Loucy (cell line): ENCODE data around the gene DTNBP1.

Experiments
- CTCF ChIP-seq: fragments of 200-600 bp; sonication (generic); conservative IDR thresholded peaks from 2 replicates; pipeline ENCODE4 v1.5.1; 2014; ENCODE audit warnings: mild to moderate bottlenecking, antibody characterized with exemption, low read length
- EZH2phosphoT487 ChIP-seq: fragments of 200-600 bp; IDR thresholded peaks from 2 replicates; pipeline ENCODE4 v1.6.1; 2018; ENCODE audit warnings: antibody characterized with exemption, mild to moderate bottlenecking, moderate library complexity, borderline replicate concordance

GRCh38 chr6:15642276-15642675, 20.6 kb downstream of the DTNBP1 start:
- peak; percentile 58 for TF ChIP-seq CTCF
- no peak for TF ChIP-seq EZH2phosphoT487
